MCF 10A (cell line): ENCODE data around the gene ATG14. TPM values are rescaled to one million over a fixed set of nuclear protein-coding genes. Genes with fewer than 3 reads are reported as not detected.
"Not testable (repeated sequence)": the region's sequence is repeated elsewhere in the genome, so short reads cannot be mapped to it uniquely, and the experiment has no call there.

Experiments used
- Bru-seq: library from RNA; stranded (reverse); fragments of 400-500 nt; gene quantifications from one replicate; lab custom pipeline; 2021; lab: Mats Ljungman, UMichigan
- BruChase-seq, 2 experiments: library from RNA; stranded (reverse); fragments of 400-500 nt; gene quantifications; one replicate each; lab custom pipeline; 2021; lab: Mats Ljungman, UMichigan
- BruUV-seq: library from RNA; stranded (reverse); fragments of 400-500 nt; replicated peaks from 2 replicates; lab custom pipeline; 2021; lab: Mats Ljungman, UMichigan
- CTCF ChIA-PET: fragments of 300-600 bp; sonication (Branson Sonifier 250); formaldehyde crosslinking; extraction: SDS; loops from one replicate; lab custom pipeline; 2021; ENCODE audit warnings: antibody characterized with exemption, inconsistent platforms; lab: Yijun Ruan, JAX
- POLR2A ChIA-PET: fragments of 300-600, 350-650 bp; sonication (Branson Sonifier 250); formaldehyde crosslinking; extraction: SDS; loops from one replicate; lab custom pipeline; 2020; ENCODE audit warnings: antibody characterized with exemption, inconsistent platforms; lab: Yijun Ruan, JAX
- DNase-seq: peaks from one replicate; pipeline ENCODE4 v3.0.0-alpha.2; 2018; ENCODE audit not compliant: unreplicated experiment
- H3K27ac Mint-ChIP-seq: one replicate; pipeline ENCODE4 v1.8.0; 2022; ENCODE audit warnings: mild to moderate bottlenecking, low read depth, mixed read lengths; ENCODE audit not compliant: unreplicated experiment
- H3K27me3 Mint-ChIP-seq: one replicate; pipeline ENCODE4 v1.8.0; 2022; ENCODE audit warnings: mixed read lengths; ENCODE audit not compliant: insufficient read depth, unreplicated experiment
- H3K36me3 Mint-ChIP-seq: one replicate; pipeline ENCODE4 v1.8.0; 2022; ENCODE audit warnings: mild to moderate bottlenecking, moderate library complexity, mixed read lengths; ENCODE audit not compliant: insufficient read depth, unreplicated experiment
- H3K4me1 Mint-ChIP-seq: one replicate; pipeline ENCODE4 v1.8.0; 2022; ENCODE audit warnings: mixed read lengths; ENCODE audit not compliant: insufficient read depth, unreplicated experiment
- H3K4me3 Mint-ChIP-seq: one replicate; pipeline ENCODE4 v1.8.0; 2022; ENCODE audit warnings: mild to moderate bottlenecking, moderate library complexity, mixed read lengths; ENCODE audit not compliant: unreplicated experiment
- H3K9me3 Mint-ChIP-seq: one replicate; pipeline ENCODE4 v1.8.0; 2022; ENCODE audit warnings: mixed read lengths; ENCODE audit not compliant: unreplicated experiment
- CTCF ChIP-seq: fragments of 200-600 bp; IDR thresholded peaks from one replicate; pipeline ENCODE4 v1.8.0; 2022; ENCODE audit warnings: antibody characterized with exemption, mild to moderate bottlenecking; ENCODE audit not compliant: unreplicated experiment
- intact Hi-C: fragments of 100-400 bp; cut with micrococcal nuclease; formaldehyde crosslinking; loops from 2 replicates; pipeline ENCODE4 v1.14.1; 2022
- long read RNA-seq: library from polyadenylated mRNA; stranded (forward); transcript quantifications from one replicate; pipeline ENCODE4 v2.0.0, GENCODE V29; 2022
- total RNA-seq: library from RNA; stranded (reverse); gene quantifications from 2 replicates; pipeline ENCODE4 v1.2.3, GENCODE V29; 2022

ATG14 gene
- total RNA-seq (6.5 and 6.6 TPM in 2 replicates), Bru-seq, nascent RNA (percentile 69 among the genes with signal in this experiment), BruChase-seq, experiment 1, labeled RNA remaining after a 6-hour chase (percentile 58 among the genes with signal in this experiment), BruChase-seq, experiment 2, labeled RNA remaining after a 2-hour chase (percentile 71 among the genes with signal in this experiment)
- long read RNA-seq, full-length matches to known transcripts: 1 of 5 reads
- long read RNA-seq, partial matches to known transcripts: 2 of 5 reads
- long read RNA-seq, other reads (novel, unspliced or antisense): 2 of 5 reads

GRCh38 chr14:55411426-55412389, at the start of gene ATG14:
Gene ATG14, minus strand, starts transcription at chr14:55411830. Its CDS starts 8 bp downstream, at chr14:55411822.
- H3K9me3 Mint-ChIP-seq: no peaks in the 10 kb centered on the region
- H3K4me3 Mint-ChIP-seq: peak within 1 kb of the TSS; percentile 85
- BruUV-seq: TSS peak; percentile 97
- H3K27me3 Mint-ChIP-seq: peaks cover 20% of the 10 kb centered on the region
- intact Hi-C loops: loop anchor here (5.0 kb wide), 1 partner anchor 139 kb away; the partner anchor contains the start of gene FBXO34
- no peak for TF ChIP-seq CTCF
- H3K36me3 Mint-ChIP-seq: no peaks in the 10 kb centered on the region
- DNase-seq: peak; percentile 83
- H3K4me1 Mint-ChIP-seq: peaks cover 23% of the 10 kb centered on the region
- ChIA-PET CTCF (interaction anchor here (0.6 to 1.2 kb wide), 3 partner anchors 53 to 141 kb away, joined by 3 to 5 read pairs (median 3); no protein-coding TSS in a partner anchor), POLR2A (interaction anchor here (0.6 to 3.7 kb wide), 28 partner anchors 8 to 638 kb away, joined by 3 to 22 read pairs (median 4); partner anchors contain the start of gene FBXO34)
- peak within 1 kb of the TSS; percentile 96 for H3K27ac Mint-ChIP-seq

GRCh38 chr14:55458800-55459515, 47.3 kb upstream of the ATG14 start:
- H3K9me3 Mint-ChIP-seq: no peaks in the 10 kb centered on the region
- peaks cover 5% of the 10 kb centered on the region for H3K36me3 Mint-ChIP-seq
- H3K27me3 Mint-ChIP-seq: no peaks in the 10 kb centered on the region
- peaks cover 23% of the 10 kb centered on the region for H3K4me1 Mint-ChIP-seq
- CTCF ChIA-PET: interaction anchor here (0.5 to 1.9 kb wide), 4 partner anchors 13 to 269 kb away, joined by 3 to 8 read pairs (median 4); no protein-coding TSS in a partner anchor
- no peak overlapping the region for H3K27ac Mint-ChIP-seq
- TF ChIP-seq CTCF: no peak
- BruUV-seq: no TSS peak
- POLR2A ChIA-PET: interaction anchor here (0.7 to 1.7 kb wide), 5 partner anchors 15 to 161 kb away, joined by 3 to 5 read pairs (median 3); no protein-coding TSS in a partner anchor
- intact Hi-C loops: no loop called here
- H3K4me3 Mint-ChIP-seq: no peak overlapping the region
- peak; percentile 54 for DNase-seq

- Mint-ChIP-seq H3K27ac (no peak overlapping the region), H3K27me3 (no peaks in the 10 kb centered on the region), H3K9me3 (no peaks in the 10 kb centered on the region), H3K36me3 (peaks cover 5% of the 10 kb centered on the region), H3K4me1 (peaks cover 25% of the 10 kb centered on the region), H3K4me3 (no peak overlapping the region)
- intact Hi-C loops: no loop called here
- no peak for TF ChIP-seq CTCF
- no peak for DNase-seq
- ChIA-PET POLR2A (interaction anchor here (1.0 kb wide), 1 partner anchor 11 kb away, joined by 3 read pairs; no protein-coding TSS in a partner anchor), CTCF (interaction anchor here (0.6 to 1.9 kb wide), 2 partner anchors 12 to 27 kb away, joined by 6 to 8 read pairs; no protein-coding TSS in a partner anchor)
- no TSS peak for BruUV-seq
Observed at GRCh38 chr14:55457496-55457895, 45.9 kb upstream of the ATG14 start.

GRCh38 chr14:55456411-55456810, 44.8 kb upstream of the ATG14 start:
- CTCF ChIA-PET, H3K27ac Mint-ChIP-seq, H3K4me3 Mint-ChIP-seq, intact Hi-C loops, H3K27me3 Mint-ChIP-seq, DNase-seq, H3K9me3 Mint-ChIP-seq, BruUV-seq: not testable (repeated sequence)
- POLR2A ChIA-PET: interaction anchor here (1.0 kb wide), 1 partner anchor 9 kb away, joined by 3 read pairs; no protein-coding TSS in a partner anchor
- Mint-ChIP-seq H3K36me3 (peaks cover 11% of the 10 kb centered on the region), H3K4me1 (peaks cover 32% of the 10 kb centered on the region)
